SU-DHL-6 (cell line): ENCODE results near the gene IDH3G.

Experiments
- H2AFZ ChIP-seq: fragments of 200-600 bp; sonication (generic); 2 replicates; pipeline ENCODE4 v1.6.1; 2014; ENCODE audit warnings: low read depth, mild to moderate bottlenecking, moderate library complexity, mixed read lengths, antibody characterized with exemption, low read length; ENCODE audit not compliant: severe bottlenecking
- H3F3A ChIP-seq: fragments of 200-600 bp; shearing (Covaris generic); 2 replicates; pipeline ENCODE4 v1.6.0; 2016; ENCODE audit warnings: antibody characterized with exemption, mild to moderate bottlenecking; ENCODE audit not compliant: insufficient read depth
- H3K27ac ChIP-seq: fragments of 200-600 bp; sonication (generic); 2 replicates; pipeline ENCODE4 v1.5.1; 2016; ENCODE audit warnings: low read depth, mild to moderate bottlenecking, low read length, moderate library complexity, mixed read lengths
- H3K27me3 ChIP-seq: fragments of 200-600 bp; sonication (generic), shearing (Covaris generic); 2 replicates; pipeline ENCODE4 v1.6.0; 2014; ENCODE audit warnings: mild to moderate bottlenecking, low read length
- H3K36me3 ChIP-seq: fragments of 200-600 bp; sonication (generic); 2 replicates; pipeline ENCODE4 v1.6.1; 2014; ENCODE audit warnings: mild to moderate bottlenecking, low read length, mixed read lengths
- H3K4me2 ChIP-seq: fragments of 300-600, 200-600 bp; shearing (Covaris generic), sonication (generic); 2 replicates; pipeline ENCODE4 v1.6.0; 2014; ENCODE audit warnings: low read length, low read depth, mild to moderate bottlenecking; ENCODE audit not compliant: poor library complexity, severe bottlenecking
- H3K4me3 ChIP-seq: fragments of 200-600 bp; sonication (generic); 2 replicates; pipeline ENCODE4 v1.5.1; 2014; ENCODE audit warnings: antibody characterized with exemption, low read length, mild to moderate bottlenecking, mixed read lengths; ENCODE audit not compliant: insufficient read depth, poor library complexity, severe bottlenecking
- H3K79me2 ChIP-seq: fragments of 200-600 bp; sonication (generic); 2 replicates; pipeline ENCODE4 v1.6.1; 2014; ENCODE audit warnings: mild to moderate bottlenecking, low read length, moderate library complexity; ENCODE audit not compliant: insufficient read depth
- H3K9ac ChIP-seq: fragments of 200-600 bp; sonication (generic); 2 replicates; pipeline ENCODE4 v1.7.0; 2014; ENCODE audit warnings: mild to moderate bottlenecking, low read length
- H3K9me2 ChIP-seq: fragments of 200-600 bp; sonication (generic); replicated peaks from 2 replicates; pipeline ENCODE4 v1.6.1; 2014; ENCODE audit warnings: low read length; ENCODE audit not compliant: insufficient read depth
- H3K9me3 ChIP-seq: fragments of 200-600 bp; sonication (generic); 2 replicates; pipeline ENCODE4 v1.6.1; 2014; ENCODE audit warnings: low read length, mixed read lengths; ENCODE audit not compliant: insufficient read depth
- H4K20me1 ChIP-seq: fragments of 200-600 bp; sonication (generic); 2 replicates; pipeline ENCODE4 v1.6.1; 2014; ENCODE audit warnings: low read depth, mild to moderate bottlenecking, antibody characterized with exemption, low read length, moderate library complexity, mixed read lengths
- CTCF ChIP-seq: fragments of 200-600 bp; sonication (generic); IDR thresholded peaks from one replicate; pipeline ENCODE4 v1.5.1; 2017; ENCODE audit warnings: antibody characterized with exemption, mild to moderate bottlenecking, low read length, moderate library complexity; ENCODE audit not compliant: insufficient read depth, poor library complexity, severe bottlenecking
- EZH2phosphoT487 ChIP-seq: fragments of 200-600 bp; sonication (generic), shearing (Covaris generic); conservative IDR thresholded peaks from 2 replicates; pipeline ENCODE4 v1.6.1; 2018; ENCODE audit warnings: mild to moderate bottlenecking, antibody characterized with exemption, low read length, moderate library complexity, mixed read lengths

The IDH3G gene

DNA sequence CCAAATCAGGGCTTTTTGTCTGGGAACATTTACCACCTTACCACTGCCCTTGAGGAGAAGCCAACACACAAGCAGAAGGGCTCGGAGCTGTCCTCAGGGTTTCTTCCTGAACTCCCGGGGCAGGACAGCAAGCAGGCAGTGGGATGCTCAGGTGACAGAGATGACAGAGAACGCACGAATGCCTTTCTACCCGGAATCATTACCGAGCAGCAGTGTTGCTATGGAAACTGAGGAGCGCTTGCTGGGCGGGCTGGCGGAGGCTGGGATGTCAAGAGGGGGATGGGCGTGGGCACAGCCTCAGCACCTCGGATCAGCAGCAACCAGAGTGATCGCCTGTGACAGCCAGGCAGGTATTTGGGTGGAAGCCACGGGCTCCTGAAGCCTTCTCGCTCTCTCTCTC, 18.0 kb upstream of the IDH3G start:
- no peaks in the 10 kb centered on the region for H3K36me3 ChIP-seq
- H3K9me2 ChIP-seq, result no peaks in the 10 kb centered on the region
- H4K20me1 ChIP-seq, result no peaks in the 10 kb centered on the region
- H2AFZ ChIP-seq, result no peak overlapping the region
- no peaks in the 10 kb centered on the region for H3K79me2 ChIP-seq
- H3K9ac ChIP-seq, result no peak overlapping the region
- H3F3A ChIP-seq, result no peaks in the 10 kb centered on the region
- H3K27me3 ChIP-seq, result no peaks in the 10 kb centered on the region
- no peaks in the 10 kb centered on the region for H3K9me3 ChIP-seq
- no peak overlapping the region for H3K27ac ChIP-seq
- no peak for TF ChIP-seq EZH2phosphoT487
- TF ChIP-seq CTCF, result no peak
- H3K4me3 ChIP-seq, result no peak overlapping the region
- no peak overlapping the region for H3K4me2 ChIP-seq

DNA sequence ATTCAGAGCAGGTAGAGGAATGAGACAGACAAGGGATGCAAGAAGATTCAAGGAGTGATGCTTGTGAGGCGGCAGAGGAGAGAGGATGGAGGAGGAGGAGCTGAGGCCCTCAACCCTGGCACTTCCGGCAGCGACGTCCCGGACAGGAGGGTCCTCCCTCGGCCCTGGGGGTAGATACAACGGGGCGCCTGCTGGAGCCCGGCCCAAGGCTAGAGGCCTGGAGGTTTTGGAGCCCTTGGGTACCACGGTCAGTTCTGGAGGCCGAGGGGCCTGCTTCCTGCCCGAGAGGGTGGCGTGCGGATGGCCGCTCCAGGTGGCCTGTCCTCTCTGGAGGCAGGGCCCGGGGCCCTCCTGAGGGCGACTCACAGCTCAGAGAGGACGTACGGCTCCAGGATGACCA, 13.8 kb upstream of the IDH3G start:
- Histone ChIP-seq H3K79me2 (no peaks in the 10 kb centered on the region), H3F3A (no peaks in the 10 kb centered on the region), H4K20me1 (no peaks in the 10 kb centered on the region), H3K9me2 (no peaks in the 10 kb centered on the region), H3K9me3 (no peaks in the 10 kb centered on the region), H2AFZ (no peak overlapping the region), H3K4me3 (no peak overlapping the region), H3K36me3 (no peaks in the 10 kb centered on the region), H3K4me2 (no peak overlapping the region), H3K27ac (no peak overlapping the region), H3K9ac (no peak overlapping the region), H3K27me3 (no peaks in the 10 kb centered on the region)
- TF ChIP-seq CTCF (no peak), EZH2phosphoT487 (no peak)

DNA sequence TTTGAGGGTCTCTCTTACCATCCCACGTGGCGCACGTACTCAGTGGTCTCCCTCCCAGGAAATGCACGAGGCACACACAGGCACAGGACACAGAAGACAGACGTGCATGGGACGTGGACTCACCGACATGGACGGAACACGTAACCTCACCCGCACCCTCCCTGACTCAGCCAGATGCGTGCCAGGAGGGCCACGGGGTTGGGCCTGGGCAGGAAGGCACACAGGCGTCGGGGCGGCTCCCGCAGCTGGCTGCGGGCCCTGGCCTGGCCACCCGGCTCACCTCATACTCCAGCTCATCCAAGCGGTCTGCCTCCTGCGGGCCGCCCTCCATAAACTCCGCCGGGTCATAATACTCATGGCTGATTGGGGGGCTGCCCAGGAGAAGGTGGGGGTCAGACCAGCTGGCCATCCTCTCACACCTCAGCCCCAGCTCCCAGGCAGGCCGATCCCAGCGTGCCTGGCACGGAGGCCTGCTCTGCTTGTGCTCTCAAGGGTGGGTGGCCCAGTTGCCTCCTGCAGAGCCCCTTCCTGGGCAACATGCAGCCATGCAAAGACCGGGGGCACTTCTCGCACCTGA, 12.9 kb upstream of the IDH3G start:
- no peak overlapping the region for H2AFZ ChIP-seq
- H3K27me3 ChIP-seq, result no peaks in the 10 kb centered on the region
- no peak overlapping the region for H3K27ac ChIP-seq
- TF ChIP-seq CTCF (no peak), EZH2phosphoT487 (no peak)
- no peaks in the 10 kb centered on the region for H3K79me2 ChIP-seq
- no peak overlapping the region for H3K9ac ChIP-seq
- no peaks in the 10 kb centered on the region for H3K9me2 ChIP-seq
- no peak overlapping the region for H3K4me3 ChIP-seq
- no peaks in the 10 kb centered on the region for H3F3A ChIP-seq
- H3K36me3 ChIP-seq, result no peaks in the 10 kb centered on the region
- H3K9me3 ChIP-seq, result no peaks in the 10 kb centered on the region
- H3K4me2 ChIP-seq, result no peak overlapping the region
- H4K20me1 ChIP-seq, result no peaks in the 10 kb centered on the region
